ENCODE measurements around the gene CACNA2D3. TPM values are rescaled to one million over a fixed set of nuclear protein-coding genes. Genes with fewer than 3 reads are reported as not detected.

Gene CACNA2D3
- total and polyA plus RNA-seq, 12 donors = 0.51 to 43.5 (median 19.3) TPM

- WGBS, 2 donors = 70 to 71% methylated on average over 9 of the region's 9 CpGs
- no peak for DNase-seq
- no peak overlapping the region for H3K4me3 ChIP-seq
- peaks cover 0 to 13% (median 0%) of the 10 kb centered on the region in 9 donors for H3K4me1 ChIP-seq
- H3K27ac ChIP-seq = no peak overlapping the region
- H3K9me3 ChIP-seq = no peaks in the 10 kb centered on the region
- ATAC-seq = no peak
- no peaks in the 10 kb centered on the region for H3K27me3 ChIP-seq
- intact Hi-C loops (cut with DNase I) = no loop called here
- no peak for TF ChIP-seq CTCF (IDR thresholded peaks at IDR 0.05)
- no peaks in the 10 kb centered on the region for H3K36me3 ChIP-seq
These were observed 41.1 kb downstream of the CACNA2D3 start for GRCh38 chr3:54163441-54163840.

GRCh38 chr3:54164192-54164975 lies 42.0 kb downstream of the CACNA2D3 start:
- 54 to 55% methylated on average over 10 of the region's 10 CpGs for WGBS, 2 donors
- Histone ChIP-seq H3K27me3 (no peaks in the 10 kb centered on the region), H3K4me1 (peaks cover 0 to 5% (median 0%) of the 10 kb centered on the region in 9 donors), H3K27ac (no peak overlapping the region), H3K9me3 (no peaks in the 10 kb centered on the region), H3K36me3 (no peaks in the 10 kb centered on the region), H3K4me3 (no peak overlapping the region)
- intact Hi-C loops (cut with DNase I) = no loop called here
- ATAC-seq = no peak
- DNase-seq = no peak
- TF ChIP-seq CTCF (IDR thresholded peaks at IDR 0.05) = no peak

- no peak overlapping the region for H3K27ac ChIP-seq
- peaks cover 0 to 5% (median 0%) of the 10 kb centered on the region in 9 donors for H3K4me1 ChIP-seq
- ATAC-seq (peak in 3 of 8 donors; percentile 2 to 66 (median 51)), DNase-seq (no peak)
- WGBS, 2 donors = 23 to 30% methylated on average over 2 of the region's 2 CpGs
- H3K9me3 ChIP-seq = no peaks in the 10 kb centered on the region
- intact Hi-C loops (cut with DNase I) = no loop called here
- H3K4me3 ChIP-seq = no peak overlapping the region
- no peak for TF ChIP-seq CTCF (IDR thresholded peaks at IDR 0.05)
- no peaks in the 10 kb centered on the region for H3K27me3 ChIP-seq
- no peaks in the 10 kb centered on the region for H3K36me3 ChIP-seq
These were observed 43.5 kb downstream of the CACNA2D3 start for GRCh38 chr3:54165865-54166264.

- ATAC-seq = no peak
- 76 to 78% methylated on average over 1 of the region's 1 CpG for whole genome bisulfite sequencing, 2 donors
- Histone ChIP-seq H3K27me3 (no peaks in the 10 kb centered on the region), H3K4me1 (peaks cover 0 to 5% (median 0%) of the 10 kb centered on the region in 9 donors), H3K4me3 (no peak overlapping the region), H3K27ac (no peak overlapping the region), H3K9me3 (no peaks in the 10 kb centered on the region), H3K36me3 (no peaks in the 10 kb centered on the region)
- no peak for DNase-seq
- intact Hi-C loops (cut with DNase I) = no loop called here
- no peak for TF ChIP-seq CTCF (IDR thresholded peaks at IDR 0.05)
These were observed 45.6 kb downstream of the CACNA2D3 start for GRCh38 chr3:54167999-54168398.
